GM18507 (cell line): ENCODE data around the gene PASD1.

ENCODE experiments used
- DNase-seq: peaks from one replicate; pipeline ENCODE4 v3.0.0; 2011; ENCODE audit warnings: low read depth; ENCODE audit not compliant: insufficient read length; ENCODE audit errors: extremely low spot score
- FAIRE-seq: peaks from 2 replicates; lab custom pipeline; 2011; peaks lifted over from hg19 to GRCh38; lab: Jason Lieb, UNC

The PASD1 gene

DNA sequence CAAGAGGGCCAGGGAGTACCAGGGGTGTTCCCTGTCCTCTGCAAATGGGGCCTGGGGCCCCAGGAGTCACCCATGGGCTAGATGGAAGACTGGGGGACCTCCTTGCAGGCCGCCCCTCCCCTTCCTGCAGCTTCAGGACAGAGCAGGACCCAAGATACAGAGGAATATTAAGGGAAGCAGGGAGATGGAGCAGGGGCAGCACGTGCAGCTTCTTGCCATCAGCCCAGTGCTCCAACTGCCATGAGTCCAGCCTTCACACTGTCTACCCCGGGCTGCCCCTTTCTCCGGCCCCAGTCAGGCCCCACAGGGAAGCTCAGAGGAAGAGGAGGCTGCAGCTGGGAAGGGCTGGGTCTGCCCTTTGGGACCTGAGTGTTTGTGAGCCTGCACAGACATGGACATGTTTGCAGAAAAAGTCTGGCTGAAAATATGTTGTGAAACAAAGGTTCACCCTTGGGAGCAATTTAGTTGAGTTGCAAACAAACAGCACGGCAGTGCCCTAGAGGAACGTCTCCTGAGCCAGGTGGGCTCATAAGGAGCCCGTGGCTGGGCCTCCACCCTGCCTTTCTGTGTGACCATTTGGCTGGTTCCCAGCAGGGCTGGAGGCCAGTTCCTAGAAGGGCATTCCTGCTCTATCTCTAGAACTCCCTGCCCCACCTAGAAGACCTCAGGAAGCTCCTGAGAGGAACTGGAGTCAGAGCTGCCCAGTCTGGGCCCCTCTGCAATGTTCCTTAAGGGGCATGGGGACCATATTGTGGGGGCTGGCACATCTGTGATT lies 161.3 kb downstream of the PASD1 start:
- DNase-seq (no peak), FAIRE-seq (no peak)

DNA sequence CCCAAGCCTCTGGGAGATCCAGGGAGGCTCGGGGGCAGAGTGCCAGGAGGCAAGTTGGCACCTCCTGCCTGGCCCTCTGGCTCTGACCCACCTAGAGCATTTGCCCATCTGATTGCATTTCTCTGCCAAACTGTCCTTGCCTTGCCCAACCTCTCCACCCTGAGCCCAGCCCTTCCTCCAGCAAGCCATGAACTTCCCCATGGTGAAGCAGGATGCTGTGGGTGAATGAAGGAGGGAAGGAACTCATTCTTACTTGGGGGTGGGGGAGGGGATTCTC lies 161.8 kb downstream of the PASD1 start:
- no peak for FAIRE-seq
- no peak for DNase-seq
